ENCODE measurements around the gene AGTR1.

AGTR1 gene

DNA sequence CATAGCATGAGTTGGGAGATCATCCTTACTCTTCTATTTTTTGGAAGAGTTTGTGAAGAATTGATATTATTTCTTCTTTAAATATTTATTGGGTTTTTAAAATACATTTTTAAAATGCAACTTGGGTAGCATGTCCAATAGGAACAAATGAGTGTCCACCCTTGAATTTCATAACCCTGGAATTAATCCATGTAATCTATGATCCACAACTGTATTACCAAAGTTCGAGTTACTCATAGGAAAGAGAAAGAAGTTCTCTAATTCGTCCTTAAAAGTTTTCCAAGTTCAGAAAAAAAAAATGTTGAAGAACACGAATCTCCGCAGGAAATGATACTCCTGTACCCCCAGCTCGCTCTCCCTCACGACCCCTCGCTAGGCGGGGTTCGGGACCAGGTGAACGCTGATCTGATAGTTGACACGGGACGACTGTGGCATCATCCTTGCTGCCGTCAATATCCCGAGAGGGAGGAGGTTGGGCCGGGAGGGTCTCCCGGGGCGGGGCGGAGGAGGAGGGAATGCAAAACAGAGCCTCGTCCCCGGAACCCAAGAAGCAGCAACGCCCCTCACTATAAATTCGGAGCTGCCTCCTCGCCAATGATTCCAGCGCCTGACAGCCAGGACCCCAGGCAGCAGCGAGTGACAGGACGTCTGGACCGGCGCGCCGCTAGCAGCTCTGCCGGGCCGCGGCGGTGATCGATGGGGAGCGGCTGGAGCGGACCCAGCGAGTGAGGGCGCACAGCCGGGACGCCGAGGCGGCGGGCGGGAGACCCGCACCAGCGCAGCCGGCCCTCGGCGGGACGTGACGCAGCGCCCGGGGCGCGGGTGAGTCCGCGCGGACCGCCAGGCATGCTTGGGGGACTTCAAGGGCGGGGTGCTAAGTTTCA lies at the start of gene AGTR1:
Gene AGTR1, plus strand, starts transcription at position 598 of the 884 bp plus-strand sequence. CDS start 43,133 bp downstream, outside the sequence.
- in situ Hi-C loops (cut with HindIII; ENCODE audit: low sequenced_read_pairs): no loop called here
- peak within 1 kb of the TSS; percentile 61 for H3K4me3 ChIP-seq (ENCODE audit: low read depth, low read length)
- TF ChIP-seq, protein P1, sequence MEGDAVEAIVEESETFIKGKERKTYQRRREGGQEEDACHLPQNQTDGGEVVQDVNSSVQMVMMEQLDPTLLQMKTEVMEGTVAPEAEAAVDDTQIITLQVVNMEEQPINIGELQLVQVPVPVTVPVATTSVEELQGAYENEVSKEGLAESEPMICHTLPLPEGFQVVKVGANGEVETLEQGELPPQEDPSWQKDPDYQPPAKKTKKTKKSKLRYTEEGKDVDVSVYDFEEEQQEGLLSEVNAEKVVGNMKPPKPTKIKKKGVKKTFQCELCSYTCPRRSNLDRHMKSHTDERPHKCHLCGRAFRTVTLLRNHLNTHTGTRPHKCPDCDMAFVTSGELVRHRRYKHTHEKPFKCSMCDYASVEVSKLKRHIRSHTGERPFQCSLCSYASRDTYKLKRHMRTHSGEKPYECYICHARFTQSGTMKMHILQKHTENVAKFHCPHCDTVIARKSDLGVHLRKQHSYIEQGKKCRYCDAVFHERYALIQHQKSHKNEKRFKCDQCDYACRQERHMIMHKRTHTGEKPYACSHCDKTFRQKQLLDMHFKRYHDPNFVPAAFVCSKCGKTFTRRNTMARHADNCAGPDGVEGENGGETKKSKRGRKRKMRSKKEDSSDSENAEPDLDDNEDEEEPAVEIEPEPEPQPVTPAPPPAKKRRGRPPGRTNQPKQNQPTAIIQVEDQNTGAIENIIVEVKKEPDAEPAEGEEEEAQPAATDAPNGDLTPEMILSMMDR (IDR thresholded peaks at IDR 0.05; ENCODE audit: low read depth, low read length): no peak
- DNase-seq (ENCODE audit: low read depth, low spot score): peak; percentile 36

DNA sequence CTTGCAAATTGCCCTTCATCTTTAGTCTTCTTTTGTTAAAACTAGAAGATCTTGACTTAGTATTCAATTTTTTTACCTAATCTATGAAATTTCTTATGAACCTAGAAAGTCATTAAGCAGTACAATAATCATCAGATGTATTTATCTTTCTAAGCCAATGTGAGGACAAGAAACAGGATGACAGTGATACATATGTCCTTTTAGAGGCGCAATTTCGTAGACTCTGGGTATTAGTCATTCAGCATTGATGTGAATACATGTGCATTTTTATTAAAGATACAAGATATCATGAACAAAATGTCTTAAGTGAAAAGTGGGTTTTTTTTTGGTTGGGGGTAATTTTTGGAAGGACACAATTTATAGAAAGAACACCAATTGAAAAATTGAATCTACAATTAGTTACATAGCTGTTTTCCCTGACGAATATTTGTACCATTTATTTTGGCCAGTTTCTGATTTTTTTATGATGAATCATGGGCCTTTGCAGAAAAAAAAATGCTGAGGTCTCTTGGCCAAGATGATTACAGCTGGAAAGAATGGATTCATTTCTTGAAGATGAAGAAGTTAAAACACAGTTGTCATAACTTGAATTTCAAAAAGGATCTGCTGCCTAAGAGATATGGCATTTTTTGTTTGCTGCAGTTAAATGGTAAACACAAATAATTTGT lies 48.9 kb upstream of the AGTR1 start:
- H3K4me3 ChIP-seq (ENCODE audit: low read depth, low read length): no peak overlapping the region
- peak; percentile 82 for DNase-seq (ENCODE audit: low read depth, low spot score)
- TF ChIP-seq, protein P1 (IDR thresholded peaks at IDR 0.05; ENCODE audit: low read depth, low read length): no peak
- in situ Hi-C loops (cut with HindIII; ENCODE audit: low sequenced_read_pairs): no loop called here

DNA sequence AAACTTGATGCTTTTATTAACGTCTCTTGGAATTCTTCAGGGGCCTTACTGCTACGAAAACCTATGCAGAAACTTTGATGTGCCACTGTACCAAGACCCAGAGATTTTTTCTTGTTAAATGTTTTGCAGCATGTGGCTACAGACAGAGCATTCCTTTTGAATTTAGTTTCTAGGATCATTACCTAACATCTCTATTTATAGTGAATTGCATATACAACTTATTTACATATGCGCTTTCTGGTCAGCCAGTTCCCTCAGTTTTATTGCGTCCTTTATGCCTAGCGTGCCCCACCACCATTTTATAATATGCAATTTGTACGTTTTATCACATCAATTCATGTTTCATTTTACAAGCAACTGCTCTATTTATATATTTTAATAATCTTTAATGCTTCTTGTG lies 46.2 kb upstream of the AGTR1 start:
- H3K4me3 ChIP-seq (ENCODE audit: low read depth, low read length): no peak overlapping the region
- TF ChIP-seq, protein P1 (IDR thresholded peaks at IDR 0.05; ENCODE audit: low read depth, low read length): no peak
- in situ Hi-C loops (cut with HindIII; ENCODE audit: low sequenced_read_pairs): no loop called here
- DNase-seq (ENCODE audit: low read depth, low spot score): no peak

DNA sequence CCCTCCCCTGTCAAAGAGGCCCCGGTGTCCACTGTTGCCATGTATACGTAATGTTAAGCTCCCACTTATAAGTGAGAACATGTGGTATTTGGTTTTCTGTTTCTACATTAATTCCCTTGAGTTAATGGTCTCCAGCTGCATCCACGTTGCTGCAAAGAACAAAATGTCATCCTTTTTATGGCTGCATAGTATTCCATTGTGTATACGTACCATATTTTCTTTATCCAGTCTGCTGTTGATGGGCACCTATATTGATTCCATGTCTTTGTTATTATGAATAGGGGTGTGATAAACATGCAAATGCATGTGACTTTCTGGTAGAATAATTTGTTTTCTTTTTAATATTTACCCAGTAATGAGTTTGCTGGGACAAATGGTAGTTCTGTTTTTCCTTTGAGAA lies 43.3 kb upstream of the AGTR1 start:
- TF ChIP-seq, protein P1 (IDR thresholded peaks at IDR 0.05; ENCODE audit: low read depth, low read length): no peak
- in situ Hi-C loops (cut with HindIII; ENCODE audit: low sequenced_read_pairs): no loop called here
- no peak for DNase-seq (ENCODE audit: low read depth, low spot score)
- no peak overlapping the region for H3K4me3 ChIP-seq (ENCODE audit: low read depth, low read length)

DNA sequence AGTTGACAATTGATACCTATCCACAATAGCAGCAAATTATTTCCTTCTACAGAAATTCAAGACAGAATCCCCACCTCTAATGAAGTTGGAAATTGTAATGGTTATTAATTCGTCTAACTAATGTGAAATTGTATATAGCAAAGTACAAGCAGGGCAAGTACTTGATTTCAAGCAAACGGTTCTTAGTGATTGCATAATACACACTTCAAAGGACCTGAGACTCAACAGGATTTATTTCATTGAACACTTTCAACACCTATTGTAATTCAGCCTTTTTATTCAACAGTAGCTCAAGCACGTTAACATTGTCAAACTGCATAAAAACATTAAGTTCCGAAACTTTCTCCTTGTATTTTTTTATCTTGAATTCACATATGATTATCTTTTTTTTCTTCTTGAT lies 40.2 kb upstream of the AGTR1 start:
- TF ChIP-seq, protein P1 (IDR thresholded peaks at IDR 0.05; ENCODE audit: low read depth, low read length): no peak
- H3K4me3 ChIP-seq (ENCODE audit: low read depth, low read length): no peak overlapping the region
- DNase-seq (ENCODE audit: low read depth, low spot score): no peak
- in situ Hi-C loops (cut with HindIII; ENCODE audit: low sequenced_read_pairs): no loop called here

DNA sequence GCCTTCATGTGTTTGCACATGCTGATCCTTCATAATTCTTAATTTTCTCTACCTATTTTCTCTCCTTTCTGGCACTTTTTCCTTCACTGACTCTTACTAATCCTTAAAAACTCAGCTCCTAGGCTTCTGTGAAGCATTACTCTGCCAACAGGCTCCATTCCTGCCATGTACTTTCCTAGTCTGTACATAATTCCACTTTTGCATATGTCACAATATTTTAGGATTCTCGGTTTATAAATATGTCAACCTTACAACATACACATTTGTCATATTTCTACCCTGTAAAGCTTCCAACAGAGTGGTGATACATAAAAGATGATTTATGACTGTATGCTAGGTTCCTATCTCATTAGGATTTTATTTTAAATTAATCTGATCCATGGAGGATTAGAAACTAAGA lies 38.2 kb upstream of the AGTR1 start:
- in situ Hi-C loops (cut with HindIII; ENCODE audit: low sequenced_read_pairs): no loop called here
- TF ChIP-seq, protein P1 (IDR thresholded peaks at IDR 0.05; ENCODE audit: low read depth, low read length): no peak
- no peak for DNase-seq (ENCODE audit: low read depth, low spot score)
- no peak overlapping the region for H3K4me3 ChIP-seq (ENCODE audit: low read depth, low read length)
